H1 (cell line): ENCODE data around the gene BBS2. TPM values are rescaled to one million over a fixed set of nuclear protein-coding genes. Genes with fewer than 3 reads are reported as not detected.

Experiments used
- CTCF ChIA-PET: fragments of 300-600 bp; sonication (Branson Sonifier 250); formaldehyde crosslinking; loops from one replicate; lab custom pipeline; 2021; ENCODE audit not compliant: partially characterized antibody; lab: Charles Lee
- POLR2A ChIA-PET: fragments of 300-600 bp; sonication (Branson Sonifier 250); formaldehyde crosslinking; loops from one replicate; lab custom pipeline; 2021; ENCODE audit warnings: inconsistent platforms; ENCODE audit not compliant: partially characterized antibody; lab: Charles Lee
- DNase-seq, 2 experiments: peaks; one replicate each; pipeline versions ENCODE4 v3.0.0 to v3.0.0-alpha.2; 2010 to 2022; ENCODE audit warnings: low spot score in 2 of 2, low read depth in 1 of 2, mixed read lengths in 1 of 2
- FAIRE-seq: peaks from 2 replicates; lab custom pipeline; 2011; peaks lifted over from hg19 to GRCh38; lab: Jason Lieb, UNC
- H2AFZ ChIP-seq: 2 replicates; pipeline ENCODE4 v1.8.1; 2012; ENCODE audit warnings: low read length, inconsistent platforms
- H2AK5ac ChIP-seq: 2 replicates; pipeline ENCODE4 v1.6.1; 2013; ENCODE audit warnings: low read depth, low read length
- H2BK120ac ChIP-seq: replicated peaks from 2 replicates; pipeline ENCODE3; 2013; ENCODE audit warnings: low read depth, low read length, inconsistent platforms
- H2BK12ac ChIP-seq: 2 replicates; pipeline ENCODE4 v1.6.1; 2013; ENCODE audit warnings: low read depth, low read length
- H2BK15ac ChIP-seq: 2 replicates; pipeline ENCODE4 v1.6.1; 2013; ENCODE audit warnings: low read length
- H2BK20ac ChIP-seq: 2 replicates; pipeline ENCODE4 v1.6.1; 2013; ENCODE audit warnings: low read length
- H2BK5ac ChIP-seq: 2 replicates; pipeline ENCODE4 v1.6.1; 2013; ENCODE audit warnings: low read depth, low read length
- H3K14ac ChIP-seq: 2 replicates; pipeline ENCODE4 v1.6.1; 2013; ENCODE audit warnings: inconsistent platforms; ENCODE audit not compliant: insufficient read length
- H3K18ac ChIP-seq: 2 replicates; pipeline ENCODE4 v1.6.1; 2013; ENCODE audit warnings: low read length; ENCODE audit errors: extremely low read depth
- H3K23ac ChIP-seq: 2 replicates; pipeline ENCODE4 v1.6.1; 2013; ENCODE audit warnings: inconsistent platforms; ENCODE audit not compliant: insufficient read length
- H3K23me2 ChIP-seq: 2 replicates; pipeline ENCODE4 v1.6.1; 2013; ENCODE audit warnings: low read depth, low read length
- H3K27ac ChIP-seq: 2 replicates; pipeline ENCODE4 v1.6.1; 2011; ENCODE audit warnings: low read depth, low read length, inconsistent platforms
- H3K27me3 ChIP-seq, 4 experiments: replicated peaks in 1 of 4; 1 replicate in 1 of 4; 2 replicates in 3 of 4; pipeline versions ENCODE4 v1.6.1 to v1.8.1; 2011 to 2013; ENCODE audit warnings: low read length in 3 of 4, mild to moderate bottlenecking in 3 of 4, inconsistent platforms in 2 of 4, mixed read lengths in 2 of 4, moderate library complexity in 1 of 4; ENCODE audit not compliant: control insufficient read depth in 3 of 4, insufficient read depth in 3 of 4; ENCODE audit errors: extremely low read depth in 1 of 4
- H3K36me3 ChIP-seq, 4 experiments: 2 replicates each; pipeline versions ENCODE4 v1.6.1 to v1.8.1; 2011 to 2013; ENCODE audit warnings: mild to moderate bottlenecking in 4 of 4, low read length in 3 of 4, moderate library complexity in 2 of 4, control low read depth in 1 of 4, inconsistent platforms in 1 of 4; ENCODE audit not compliant: insufficient read depth in 4 of 4, control insufficient read depth in 2 of 4
- H3K4ac ChIP-seq: replicated peaks from 2 replicates; pipeline ENCODE3; 2013; ENCODE audit warnings: low read length, low read depth, mixed read lengths, inconsistent platforms; ENCODE audit not compliant: insufficient read length
- H3K4me1 ChIP-seq, 4 experiments: replicated peaks in 1 of 4; 1 replicate in 1 of 4; 2 replicates in 3 of 4; pipeline versions ENCODE4 v1.6.1 to v1.8.1; 2011 to 2013; ENCODE audit warnings: low read length in 3 of 4, inconsistent platforms in 2 of 4, mixed read lengths in 1 of 4; ENCODE audit not compliant: insufficient read depth in 4 of 4, control insufficient read depth in 3 of 4
- H3K4me2 ChIP-seq, 2 experiments: 2 replicates each; pipeline versions ENCODE4 v1.6.1 to v1.8.1; 2011 to 2013; ENCODE audit warnings: low read depth in 2 of 2, low read length in 2 of 2, control low read depth in 1 of 2, inconsistent platforms in 1 of 2, mild to moderate bottlenecking in 1 of 2; ENCODE audit not compliant: insufficient read depth in 1 of 2
- H3K4me3 ChIP-seq, 4 experiments: fragments of 200-600, 300-600 bp in 1 of 4; sonication (generic), shearing (Covaris generic), sonication (Bioruptor Twin) in 1 of 4; 2 replicates each; pipeline versions ENCODE4 v1.5.1 to v1.8.1; 2011 to 2016; ENCODE audit warnings: low read length in 4 of 4, low read depth in 3 of 4, control low read depth in 2 of 4, inconsistent platforms in 2 of 4, mild to moderate bottlenecking in 2 of 4, mixed read lengths in 1 of 4, moderate library complexity in 1 of 4; ENCODE audit not compliant: insufficient read depth in 2 of 4; ENCODE audit errors: extremely low read depth in 1 of 4
- H3K56ac ChIP-seq: replicated peaks from 2 replicates; pipeline ENCODE3; 2013; ENCODE audit warnings: low read depth, mild to moderate bottlenecking, mixed read lengths, low read length, inconsistent platforms; ENCODE audit not compliant: insufficient read length
- H3K79me1 ChIP-seq: 2 replicates; pipeline ENCODE4 v1.6.1; 2013; ENCODE audit warnings: low read depth, low read length, control low read depth
- H3K79me2 ChIP-seq, 2 experiments: 2 replicates each; pipeline versions ENCODE4 v1.6.1 to v1.8.1; 2012 to 2013; ENCODE audit warnings: low read length in 2 of 2, mild to moderate bottlenecking in 2 of 2, inconsistent platforms in 1 of 2; ENCODE audit not compliant: insufficient read depth in 2 of 2, control insufficient read depth in 1 of 2
- H3K9ac ChIP-seq, 4 experiments: replicated peaks in 1 of 4; 1 replicate in 1 of 4; 2 replicates in 3 of 4; pipeline versions ENCODE4 v1.6.1 to v1.8.1; 2011 to 2013; ENCODE audit warnings: low read depth in 3 of 4, low read length in 3 of 4, control low read depth in 2 of 4, mild to moderate bottlenecking in 2 of 4, moderate library complexity in 2 of 4, inconsistent platforms in 1 of 4; ENCODE audit errors: extremely low read depth in 1 of 4
- H3K9me3 ChIP-seq, 2 experiments: 2 replicates each; pipeline versions ENCODE4 v1.6.1 to v1.8.1; 2012 to 2013; ENCODE audit warnings: mild to moderate bottlenecking in 2 of 2, moderate library complexity in 2 of 2, control low read depth in 1 of 2, inconsistent platforms in 1 of 2, low read depth in 1 of 2, low read length in 1 of 2, mixed read lengths in 1 of 2; ENCODE audit not compliant: insufficient read depth in 2 of 2
- H4K20me1 ChIP-seq, 2 experiments: replicated peaks in 1 of 2; 2 replicates each; pipeline versions ENCODE3 to v1.8.1; 2011 to 2013; ENCODE audit warnings: inconsistent platforms in 2 of 2, low read length in 2 of 2, mild to moderate bottlenecking in 1 of 2; ENCODE audit not compliant: insufficient read depth in 2 of 2, control insufficient read depth in 1 of 2
- H4K5ac ChIP-seq: 2 replicates; pipeline ENCODE4 v1.6.1; 2013; ENCODE audit warnings: low read length, low read depth, mixed read lengths, inconsistent platforms; ENCODE audit not compliant: insufficient read length
- H4K8ac ChIP-seq: 2 replicates; pipeline ENCODE4 v1.8.0; 2013; ENCODE audit warnings: mild to moderate bottlenecking, moderate library complexity, low read length, inconsistent platforms; ENCODE audit not compliant: insufficient read depth; ENCODE audit errors: extremely low read depth
- H4K91ac ChIP-seq: replicated peaks from 2 replicates; pipeline ENCODE3; 2013; ENCODE audit warnings: low read length, mixed read lengths, inconsistent platforms; ENCODE audit not compliant: insufficient read length
- CHD1 ChIP-seq: IDR thresholded peaks from 2 replicates; pipeline ENCODE4 v1.6.1; 2012; ENCODE audit warnings: low read depth, low read length, improper control_type of control experiment
- MAFK ChIP-seq: IDR thresholded peaks from 2 replicates; pipeline ENCODE4 v1.6.1; 2012; ENCODE audit warnings: low read depth, mild to moderate bottlenecking, improper control_type of control experiment, low read length
- POLR2A ChIP-seq, 2 experiments: IDR thresholded peaks; 1 replicate in 1 of 2; 2 replicates in 1 of 2; pipeline ENCODE4 v1.6.1; 2011; ENCODE audit warnings: low read depth in 2 of 2, low read length in 2 of 2, mild to moderate bottlenecking in 2 of 2; ENCODE audit errors: control extremely low read depth in 1 of 2
- RFX5 ChIP-seq: IDR thresholded peaks from 2 replicates; pipeline ENCODE4 v1.6.1; 2011; ENCODE audit warnings: low read depth, low read length, improper control_type of control experiment, borderline replicate concordance
- SAP30 ChIP-seq: fragments of 300-600 bp; sonication (generic); IDR thresholded peaks from 2 replicates; pipeline ENCODE4 v1.7.1; 2012; ENCODE audit warnings: low read length, moderate library complexity, mild to moderate bottlenecking, inconsistent platforms; ENCODE audit not compliant: insufficient read depth, insufficient replicate concordance
- SIN3A ChIP-seq, 2 experiments: IDR thresholded peaks in 1 of 2; conservative IDR thresholded peaks in 1 of 2; 2 replicates each; pipeline ENCODE4 v1.6.1; 2011 to 2012; ENCODE audit warnings: low read length in 2 of 2, improper control_type of control experiment in 1 of 2, low read depth in 1 of 2, mild to moderate bottlenecking in 1 of 2
- SIX5 ChIP-seq: IDR thresholded peaks from 2 replicates; pipeline ENCODE4 v1.6.1; 2011; ENCODE audit warnings: mild to moderate bottlenecking, low read depth, low read length
- SP4 ChIP-seq: IDR thresholded peaks from 2 replicates; pipeline ENCODE4 v1.6.1; 2012; ENCODE audit warnings: low read length, inconsistent platforms
- SRF ChIP-seq: IDR thresholded peaks from 2 replicates; pipeline ENCODE4 v1.6.1; 2011; ENCODE audit warnings: mild to moderate bottlenecking, low read depth, low read length, moderate library complexity
- polyA plus RNA-seq, 7 experiments: library from polyadenylated mRNA; depleted of rRNA in 3 of 7; stranded (reverse) in 5 of 7; unstranded in 2 of 7; fragments of >200 nt in 5 of 7; fragments of 200-250 nt in 2 of 7; gene quantifications; 1 replicate in 5 of 7; 2 replicates in 1 of 7; 4 replicates in 1 of 7; pipeline versions ENCODE4 v1.2.1 to v1.2.3, GENCODE V29; 2011 to 2013; ENCODE audit warnings: missing spikeins in 2 of 7, mixed read lengths in 2 of 7
- total RNA-seq: library from RNA; stranded (reverse); fragmentation: NEBNext Ultra II Directional; extraction: Animal tissue kit (Norgen Biotek cat#: 25700); gene quantifications from 2 replicates; pipeline ENCODE4 v1.2.1, GENCODE V29; 2021
- TF ChIP-seq, protein P1 (sequence below): IDR thresholded peaks from 2 replicates; pipeline ENCODE4 v1.6.1; 2011; ENCODE audit warnings: low read depth, mild to moderate bottlenecking, low read length; ENCODE audit not compliant: insufficient read depth
- TF ChIP-seq, protein P2 (sequence below): IDR thresholded peaks from 2 replicates; pipeline ENCODE4 v1.6.1; 2012; ENCODE audit warnings: inconsistent platforms
- TF ChIP-seq, protein P3 (sequence below), 3 experiments: IDR thresholded peaks; 1 replicate in 2 of 3; 2 replicates in 1 of 3; pipeline versions ENCODE4 v1.5.1 to v1.6.1; 2011; ENCODE audit warnings: low read length in 3 of 3, mild to moderate bottlenecking in 3 of 3, inconsistent platforms in 2 of 3, low read depth in 1 of 3, moderate library complexity in 1 of 3; ENCODE audit not compliant: insufficient read depth in 1 of 3; ENCODE audit errors: control extremely low read depth in 1 of 3

BBS2 gene
- total and polyA plus RNA-seq, 2 of the 8 experiments (the other 6 are each of a cell fraction or from before 2014, with no cell fraction given): 12.3 to 15.1 TPM

DNA sequence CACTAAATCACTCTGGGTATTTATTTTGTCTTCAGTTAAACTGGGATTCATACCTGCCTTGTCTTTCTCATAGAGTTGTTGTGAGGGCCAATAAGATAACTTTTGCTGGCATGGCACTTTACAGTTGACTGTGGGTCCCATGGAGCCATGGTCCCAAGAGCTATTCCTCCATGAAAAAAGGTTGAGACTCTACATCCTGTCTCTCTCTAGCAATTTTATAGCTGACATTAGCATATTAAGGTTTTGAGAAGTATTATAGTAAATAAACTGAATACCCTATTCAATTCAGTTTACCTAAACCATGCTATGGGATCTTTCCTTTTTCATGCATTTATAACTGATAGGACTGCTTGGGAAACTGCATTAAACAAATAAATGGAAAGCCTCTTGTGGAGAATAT, 51.0 kb downstream of the BBS2 start:
- Histone ChIP-seq H4K20me1 (peaks cover 0 to 2% of the 10 kb centered on the region in 2 experiments), H3K79me2 (no peaks in the 10 kb centered on the region), H3K9ac (no peak overlapping the region), H3K27ac (no peak overlapping the region), H3K4me2 (no peak overlapping the region), H4K91ac (no peak overlapping the region), H3K23me2 (no peaks in the 10 kb centered on the region), H3K79me1 (no peaks in the 10 kb centered on the region), H3K4me3 (no peak overlapping the region), H2AK5ac (no peak overlapping the region), H3K56ac (no peak overlapping the region), H3K9me3 (no peaks in the 10 kb centered on the region), H2AFZ (no peak overlapping the region), H3K4ac (no peak overlapping the region), H2BK20ac (no peak overlapping the region), H2BK15ac (no peak overlapping the region), H2BK120ac (no peak overlapping the region), H3K18ac (no peak overlapping the region), H4K8ac (no peak overlapping the region), H3K23ac (no peak overlapping the region), H2BK12ac (no peak overlapping the region), H3K36me3 (peaks cover 28 to 87% (median 69%) of the 10 kb centered on the region in 4 experiments), H2BK5ac (no peak overlapping the region), H3K4me1 (no peaks in the 10 kb centered on the region), H3K27me3 (no peaks in the 10 kb centered on the region), H4K5ac (no peak overlapping the region), H3K14ac (no peak overlapping the region)
- CTCF ChIA-PET: no interaction called here
- POLR2A ChIA-PET: interaction anchor here (1.1 to 2.3 kb wide), 2 partner anchors 10 to 18 kb away, joined by 4 to 7 read pairs; partner anchors contain the start of genes NUDT21 and OGFOD1
- FAIRE-seq (no peak), DNase-seq (no peak)
- TF ChIP-seq MAFK (no peak), SIN3A (conservative IDR thresholded peaks at IDR 0.05 in 1 of 2, IDR thresholded peaks at IDR 0.05 in 1 of 2; ENCODE audit: low read depth in 1 of 2, low read length in 2 of 2) (no peak), POLR2A (IDR thresholded peaks at IDR 0.05; ENCODE audit: control extremely low read depth in 1 of 2, low read depth in 2 of 2, low read length in 2 of 2) (no peak), SP4 (no peak), CHD1 (no peak), SRF (no peak), RFX5 (no peak), SIX5 (no peak), SAP30 (no peak)
- TF ChIP-seq, protein P1, sequence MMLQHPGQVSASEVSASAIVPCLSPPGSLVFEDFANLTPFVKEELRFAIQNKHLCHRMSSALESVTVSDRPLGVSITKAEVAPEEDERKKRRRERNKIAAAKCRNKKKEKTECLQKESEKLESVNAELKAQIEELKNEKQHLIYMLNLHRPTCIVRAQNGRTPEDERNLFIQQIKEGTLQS: no peak
- TF ChIP-seq, protein P2, sequence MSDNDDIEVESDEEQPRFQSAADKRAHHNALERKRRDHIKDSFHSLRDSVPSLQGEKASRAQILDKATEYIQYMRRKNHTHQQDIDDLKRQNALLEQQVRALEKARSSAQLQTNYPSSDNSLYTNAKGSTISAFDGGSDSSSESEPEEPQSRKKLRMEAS: no peak
- TF ChIP-seq, protein P3, sequence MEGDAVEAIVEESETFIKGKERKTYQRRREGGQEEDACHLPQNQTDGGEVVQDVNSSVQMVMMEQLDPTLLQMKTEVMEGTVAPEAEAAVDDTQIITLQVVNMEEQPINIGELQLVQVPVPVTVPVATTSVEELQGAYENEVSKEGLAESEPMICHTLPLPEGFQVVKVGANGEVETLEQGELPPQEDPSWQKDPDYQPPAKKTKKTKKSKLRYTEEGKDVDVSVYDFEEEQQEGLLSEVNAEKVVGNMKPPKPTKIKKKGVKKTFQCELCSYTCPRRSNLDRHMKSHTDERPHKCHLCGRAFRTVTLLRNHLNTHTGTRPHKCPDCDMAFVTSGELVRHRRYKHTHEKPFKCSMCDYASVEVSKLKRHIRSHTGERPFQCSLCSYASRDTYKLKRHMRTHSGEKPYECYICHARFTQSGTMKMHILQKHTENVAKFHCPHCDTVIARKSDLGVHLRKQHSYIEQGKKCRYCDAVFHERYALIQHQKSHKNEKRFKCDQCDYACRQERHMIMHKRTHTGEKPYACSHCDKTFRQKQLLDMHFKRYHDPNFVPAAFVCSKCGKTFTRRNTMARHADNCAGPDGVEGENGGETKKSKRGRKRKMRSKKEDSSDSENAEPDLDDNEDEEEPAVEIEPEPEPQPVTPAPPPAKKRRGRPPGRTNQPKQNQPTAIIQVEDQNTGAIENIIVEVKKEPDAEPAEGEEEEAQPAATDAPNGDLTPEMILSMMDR (IDR thresholded peaks at IDR 0.05; ENCODE audit: control extremely low read depth in 1 of 3, insufficient read depth in 1 of 3, low read depth in 1 of 3, low read length in 3 of 3): no peak
